Astrocyte (in vitro differentiated cells and primary cell): ENCODE measurements around the gene IFIT3. TPM values are rescaled to one million over a fixed set of nuclear protein-coding genes. Genes with fewer than 3 reads are reported as not detected.

ENCODE experiments used
- DNase-seq: peaks from one replicate; pipeline ENCODE4 v3.0.0-alpha.2; 2010; ENCODE audit warnings: low read depth
- FAIRE-seq: peaks from 2 replicates; lab custom pipeline; 2011; peaks lifted over from hg19 to GRCh38; lab: Jason Lieb, UNC
- H2AFZ ChIP-seq: 2 replicates; pipeline ENCODE4 v1.6.0; 2012; ENCODE audit warnings: low read depth, low read length, inconsistent platforms
- H3K27ac ChIP-seq: 2 replicates; pipeline ENCODE4 v1.5.1; 2011; ENCODE audit warnings: low read depth, low read length, inconsistent platforms
- H3K27me3 ChIP-seq: 2 replicates; pipeline ENCODE4 v1.6.0; 2011; ENCODE audit warnings: low read length, inconsistent platforms; ENCODE audit not compliant: insufficient read depth
- H3K36me3 ChIP-seq: 2 replicates; pipeline ENCODE4 v1.5.1; 2011; ENCODE audit warnings: low read length, inconsistent platforms; ENCODE audit not compliant: insufficient read depth
- H3K4me1 ChIP-seq: 2 replicates; pipeline ENCODE4 v1.5.1; 2011; ENCODE audit warnings: low read length, inconsistent platforms; ENCODE audit not compliant: insufficient read depth
- H3K4me2 ChIP-seq: 2 replicates; pipeline ENCODE4 v1.6.0; 2012; ENCODE audit warnings: low read length, inconsistent platforms
- H3K4me3 ChIP-seq: 2 replicates; pipeline ENCODE4 v1.5.1; 2011; ENCODE audit warnings: low read depth, mild to moderate bottlenecking, low read length, inconsistent platforms; ENCODE audit not compliant: insufficient read depth
- H3K79me2 ChIP-seq: 2 replicates; pipeline ENCODE4 v1.6.0; 2012; ENCODE audit warnings: mild to moderate bottlenecking, low read length, inconsistent platforms; ENCODE audit not compliant: insufficient read depth
- H3K9ac ChIP-seq: 2 replicates; pipeline ENCODE4 v1.6.0; 2012; ENCODE audit warnings: mild to moderate bottlenecking, low read length, inconsistent platforms
- H3K9me3 ChIP-seq: 2 replicates; pipeline ENCODE4 v1.5.1; 2012; ENCODE audit warnings: low read depth, mild to moderate bottlenecking, low read length, inconsistent platforms; ENCODE audit not compliant: insufficient read depth
- H4K20me1 ChIP-seq: 2 replicates; pipeline ENCODE4 v1.6.0; 2012; ENCODE audit warnings: low read length, inconsistent platforms; ENCODE audit not compliant: insufficient read depth
- H3K27ac Mint-ChIP-seq: one replicate; pipeline ENCODE4 v1.8.0; 2021; ENCODE audit warnings: mild to moderate bottlenecking, mixed read lengths; ENCODE audit not compliant: unreplicated experiment
- H3K27me3 Mint-ChIP-seq: one replicate; pipeline ENCODE4 v1.8.0; 2021; ENCODE audit warnings: low read depth, mixed read lengths; ENCODE audit not compliant: unreplicated experiment
- H3K36me3 Mint-ChIP-seq: one replicate; pipeline ENCODE4 v1.8.0; 2021; ENCODE audit warnings: low read depth, mixed read lengths; ENCODE audit not compliant: unreplicated experiment
- H3K4me1 Mint-ChIP-seq: one replicate; pipeline ENCODE4 v1.8.0; 2021; ENCODE audit warnings: low read depth, mixed read lengths; ENCODE audit not compliant: unreplicated experiment
- H3K4me3 Mint-ChIP-seq: one replicate; pipeline ENCODE4 v1.8.0; 2021; ENCODE audit warnings: mild to moderate bottlenecking, moderate library complexity, mixed read lengths; ENCODE audit not compliant: unreplicated experiment
- H3K9me3 Mint-ChIP-seq: one replicate; pipeline ENCODE4 v1.8.0; 2021; ENCODE audit warnings: mild to moderate bottlenecking, mixed read lengths; ENCODE audit not compliant: unreplicated experiment
- CTCF ChIP-seq: IDR thresholded peaks from 2 replicates; pipeline ENCODE4 v1.5.1; 2011; ENCODE audit warnings: low read depth, mild to moderate bottlenecking, inconsistent platforms, low read length, moderate library complexity; ENCODE audit not compliant: insufficient read depth
- EZH2 ChIP-seq: IDR thresholded peaks from 2 replicates; pipeline ENCODE4 v1.6.1; 2012; ENCODE audit warnings: mild to moderate bottlenecking, low read length, inconsistent platforms; ENCODE audit not compliant: insufficient read depth
- total RNA-seq: library from RNA; stranded (reverse); gene quantifications from 2 replicates; pipeline ENCODE4 v1.2.1, GENCODE V29; 2021

The IFIT3 gene
- total RNA-seq, 1 donor from 2014 or later: 171 TPM

- Mint-ChIP-seq H3K27me3 (no peaks in the 10 kb centered on the region), H3K27ac (peak overlapping the region; percentile 42), H3K4me1 (peaks cover 34% of the 10 kb centered on the region), H3K9me3 (no peaks in the 10 kb centered on the region), H3K4me3 (peak overlapping the region; percentile 9), H3K36me3 (peaks cover 37% of the 10 kb centered on the region)
- no peak overlapping the region for H3K9ac ChIP-seq
- no peak overlapping the region for H3K4me2 ChIP-seq
- no peaks in the 10 kb centered on the region for H4K20me1 ChIP-seq
- no peak overlapping the region for H3K4me3 ChIP-seq
- DNase-seq (no peak), FAIRE-seq (no peak)
- no peaks in the 10 kb centered on the region for H3K27me3 ChIP-seq
- H2AFZ ChIP-seq: no peak overlapping the region
- no peaks in the 10 kb centered on the region for H3K79me2 ChIP-seq
- H3K9me3 ChIP-seq: no peaks in the 10 kb centered on the region
- no peak for TF ChIP-seq EZH2
- no peak for TF ChIP-seq CTCF
- H3K27ac ChIP-seq: no peak overlapping the region
- no peaks in the 10 kb centered on the region for H3K36me3 ChIP-seq
- peaks cover 13% of the 10 kb centered on the region for H3K4me1 ChIP-seq
These were observed 10.9 kb downstream of the IFIT3 start for GRCh38 chr10:89338713-89339112.

- Histone ChIP-seq H4K20me1 (no peaks in the 10 kb centered on the region), H3K79me2 (no peaks in the 10 kb centered on the region), H3K4me1 (peaks cover 13% of the 10 kb centered on the region), H3K4me2 (no peak overlapping the region), H3K9me3 (no peaks in the 10 kb centered on the region), H3K36me3 (no peaks in the 10 kb centered on the region), H3K9ac (no peak overlapping the region), H3K27me3 (no peaks in the 10 kb centered on the region), H3K4me3 (no peak overlapping the region), H3K27ac (no peak overlapping the region), H2AFZ (no peak overlapping the region)
- Mint-ChIP-seq H3K4me1 (peaks cover 29% of the 10 kb centered on the region), H3K9me3 (no peaks in the 10 kb centered on the region), H3K27me3 (no peaks in the 10 kb centered on the region), H3K36me3 (peaks cover 34% of the 10 kb centered on the region), H3K27ac (peak overlapping the region; percentile 31), H3K4me3 (peak overlapping the region; percentile 16)
- DNase-seq: no peak
- no peak for FAIRE-seq
- no peak for TF ChIP-seq EZH2
- TF ChIP-seq CTCF: no peak
These were observed 12.1 kb downstream of the IFIT3 start for GRCh38 chr10:89339875-89340274.

- TF ChIP-seq CTCF (no peak), EZH2 (no peak)
- Histone ChIP-seq H3K36me3 (no peaks in the 10 kb centered on the region), H3K4me2 (no peak overlapping the region), H3K9ac (no peak overlapping the region), H3K27me3 (no peaks in the 10 kb centered on the region), H2AFZ (no peak overlapping the region), H3K4me1 (peaks cover 13% of the 10 kb centered on the region), H3K79me2 (no peaks in the 10 kb centered on the region), H3K4me3 (no peak overlapping the region), H4K20me1 (no peaks in the 10 kb centered on the region), H3K27ac (no peak overlapping the region), H3K9me3 (no peaks in the 10 kb centered on the region)
- H3K4me3 Mint-ChIP-seq: no peak overlapping the region
- peaks cover 24% of the 10 kb centered on the region for H3K4me1 Mint-ChIP-seq
- no peak for DNase-seq
- no peaks in the 10 kb centered on the region for H3K9me3 Mint-ChIP-seq
- H3K27me3 Mint-ChIP-seq: no peaks in the 10 kb centered on the region
- H3K36me3 Mint-ChIP-seq: peaks cover 28% of the 10 kb centered on the region
- FAIRE-seq: no peak
- no peak overlapping the region for H3K27ac Mint-ChIP-seq
These were observed 13.9 kb downstream of the IFIT3 start for GRCh38 chr10:89341649-89342048.
